GM12872 (cell line): ENCODE measurements around the gene ARMH3.

Experiments used
- TF ChIP-seq, protein P1 (sequence below): IDR thresholded peaks from 3 replicates; pipeline ENCODE4 v1.5.1; 2011; ENCODE audit warnings: low read depth, mild to moderate bottlenecking, low read length, moderate library complexity; ENCODE audit not compliant: insufficient read depth

The ARMH3 gene

DNA sequence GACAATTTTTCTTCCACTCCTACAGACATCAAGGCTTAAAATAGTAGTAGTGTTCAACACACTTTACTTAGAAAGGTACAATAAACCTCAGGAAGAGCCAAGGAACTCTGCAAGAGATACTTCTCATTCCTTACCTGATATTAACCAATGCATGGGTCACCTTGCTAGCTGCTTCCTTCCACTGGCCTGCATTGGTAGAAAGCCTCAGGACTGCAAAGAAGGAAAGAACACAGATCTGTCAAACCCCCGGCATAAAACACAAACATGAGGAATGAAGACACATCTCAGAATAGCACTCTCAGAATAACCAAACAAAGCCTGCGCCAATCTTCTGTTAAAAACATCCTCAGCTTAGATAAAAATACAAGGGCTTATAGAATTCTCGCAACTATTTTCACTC lies 116.2 kb downstream of the ARMH3 start:
- TF ChIP-seq, protein P1, sequence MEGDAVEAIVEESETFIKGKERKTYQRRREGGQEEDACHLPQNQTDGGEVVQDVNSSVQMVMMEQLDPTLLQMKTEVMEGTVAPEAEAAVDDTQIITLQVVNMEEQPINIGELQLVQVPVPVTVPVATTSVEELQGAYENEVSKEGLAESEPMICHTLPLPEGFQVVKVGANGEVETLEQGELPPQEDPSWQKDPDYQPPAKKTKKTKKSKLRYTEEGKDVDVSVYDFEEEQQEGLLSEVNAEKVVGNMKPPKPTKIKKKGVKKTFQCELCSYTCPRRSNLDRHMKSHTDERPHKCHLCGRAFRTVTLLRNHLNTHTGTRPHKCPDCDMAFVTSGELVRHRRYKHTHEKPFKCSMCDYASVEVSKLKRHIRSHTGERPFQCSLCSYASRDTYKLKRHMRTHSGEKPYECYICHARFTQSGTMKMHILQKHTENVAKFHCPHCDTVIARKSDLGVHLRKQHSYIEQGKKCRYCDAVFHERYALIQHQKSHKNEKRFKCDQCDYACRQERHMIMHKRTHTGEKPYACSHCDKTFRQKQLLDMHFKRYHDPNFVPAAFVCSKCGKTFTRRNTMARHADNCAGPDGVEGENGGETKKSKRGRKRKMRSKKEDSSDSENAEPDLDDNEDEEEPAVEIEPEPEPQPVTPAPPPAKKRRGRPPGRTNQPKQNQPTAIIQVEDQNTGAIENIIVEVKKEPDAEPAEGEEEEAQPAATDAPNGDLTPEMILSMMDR = no peak

DNA sequence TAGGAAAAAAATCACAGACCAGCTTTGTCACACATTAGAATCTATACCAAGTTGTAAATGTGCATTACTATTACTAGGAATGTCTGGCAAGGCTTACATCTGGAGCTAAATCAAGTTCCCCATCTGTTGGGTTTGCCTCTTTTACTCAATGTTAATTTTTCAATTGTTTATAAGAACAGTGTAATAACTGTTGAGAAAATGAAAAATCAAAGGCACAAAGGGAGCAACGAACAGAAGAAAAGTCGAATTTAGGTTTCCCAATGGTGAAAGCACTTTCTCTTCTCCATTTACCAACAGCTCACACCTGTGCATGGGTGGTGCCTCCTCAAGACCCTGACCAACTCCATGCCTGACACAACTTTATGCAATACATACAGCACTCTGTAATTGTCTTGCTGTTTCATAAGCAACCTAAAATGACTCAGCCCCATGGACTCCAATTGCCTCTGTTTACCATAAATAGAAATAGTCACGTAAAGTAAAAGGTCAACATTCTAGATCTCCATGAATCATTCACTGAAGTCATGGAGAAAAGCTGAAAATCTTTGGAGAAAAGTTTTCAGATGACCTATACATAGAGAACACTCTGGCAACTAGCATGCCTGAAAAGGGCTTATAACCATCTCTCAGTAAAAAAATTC lies 116.8 kb downstream of the ARMH3 start:
- TF ChIP-seq, protein P1 = no peak

DNA sequence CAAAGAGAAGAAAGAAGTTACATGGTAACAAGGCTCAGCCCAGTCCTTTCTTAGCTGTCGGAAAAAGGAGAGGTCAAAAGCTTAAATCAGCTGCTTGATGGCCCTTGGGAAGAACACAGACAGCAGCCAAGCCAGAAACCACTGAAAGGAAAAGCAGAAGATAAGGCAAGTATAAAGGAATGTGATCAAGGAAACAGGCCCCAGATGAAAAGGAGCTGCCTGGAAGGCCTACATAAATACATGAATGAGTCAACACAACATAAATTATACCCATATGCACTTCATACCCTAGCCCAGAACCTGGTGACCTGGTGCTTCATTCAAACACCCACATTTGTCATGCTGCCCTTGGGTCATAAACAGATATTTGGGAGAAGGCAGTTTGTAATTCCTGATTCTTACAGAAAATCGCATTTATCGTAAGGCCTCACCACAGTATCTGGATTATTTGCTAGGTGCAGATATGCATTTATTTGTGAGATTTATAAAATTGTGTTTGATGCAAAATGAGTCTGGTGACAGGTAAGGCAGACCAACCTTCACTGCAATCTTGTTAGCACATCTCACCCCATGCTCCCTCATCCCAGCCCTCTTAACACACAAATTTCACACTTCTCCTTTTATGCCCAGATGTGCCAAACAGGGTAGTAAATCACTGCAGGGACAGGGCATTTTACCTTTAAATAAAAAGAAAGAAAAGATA lies 117.5 kb downstream of the ARMH3 start:
- TF ChIP-seq, protein P1 = no peak

DNA sequence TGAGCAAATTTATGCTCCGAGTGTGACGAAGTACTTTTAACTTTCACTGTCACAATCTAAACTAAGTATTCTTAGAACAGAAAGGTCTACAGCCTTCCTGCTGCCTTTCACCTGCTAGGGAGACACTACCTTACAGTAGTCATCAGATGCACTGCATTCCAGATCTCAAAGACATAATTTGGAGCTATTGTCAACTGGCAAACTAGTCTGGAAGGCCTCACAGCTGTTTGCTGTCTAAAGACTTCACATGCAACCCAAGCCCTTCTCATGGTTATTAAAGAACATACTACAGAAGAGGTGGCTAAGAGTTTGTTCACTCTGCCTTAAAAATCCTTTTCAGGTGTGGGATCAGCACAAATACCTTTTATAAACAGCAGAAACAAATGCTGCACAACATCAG lies 120.5 kb downstream of the ARMH3 start:
- TF ChIP-seq, protein P1 = no peak

DNA sequence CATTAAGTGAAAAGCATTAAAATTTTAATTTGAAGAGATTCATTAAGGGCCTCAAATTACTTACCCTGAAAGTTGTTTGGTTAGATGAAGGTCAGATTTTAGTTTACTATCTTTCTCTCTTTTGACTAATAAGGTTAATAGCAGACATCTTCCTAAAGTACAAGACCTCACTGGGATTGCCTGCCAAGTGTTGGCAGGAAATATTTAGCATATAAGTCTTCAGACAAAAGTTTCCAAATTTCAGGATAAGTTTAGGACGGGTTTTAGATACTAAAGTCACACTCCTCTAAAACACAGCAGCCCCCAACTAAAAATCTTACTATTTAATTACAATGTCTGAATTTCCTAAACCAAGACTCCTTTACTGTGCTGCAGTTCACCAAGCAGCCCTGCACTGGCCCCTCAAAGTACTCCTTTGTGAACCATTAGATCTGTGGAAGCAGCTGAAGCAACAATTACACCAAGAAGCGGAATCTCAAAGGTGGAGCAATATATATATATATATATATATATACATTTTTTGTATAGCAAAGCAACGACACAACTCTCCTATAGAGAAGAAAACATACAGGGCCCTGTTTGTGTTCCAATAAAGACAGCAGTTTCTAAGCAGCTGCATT lies 121.2 kb downstream of the ARMH3 start:
- TF ChIP-seq, protein P1 = no peak

DNA sequence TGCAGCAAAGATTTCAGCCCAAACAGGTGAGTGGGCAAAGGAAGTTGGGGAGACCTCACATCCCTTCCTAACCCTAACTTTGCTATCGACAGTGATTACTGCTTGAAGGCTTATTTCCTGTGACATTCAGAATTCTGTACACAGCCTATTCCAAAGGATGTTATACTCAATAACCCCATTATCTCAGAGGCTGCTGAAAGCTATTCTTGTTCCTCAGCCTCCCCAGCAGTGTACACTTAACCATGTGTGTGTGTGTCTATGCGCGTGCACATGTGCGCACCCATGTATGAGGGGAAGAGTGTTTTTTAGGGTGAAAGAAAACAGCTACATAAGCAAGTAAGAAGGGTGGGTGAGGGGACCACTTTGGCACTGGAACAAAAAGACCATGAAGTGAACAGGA lies 122.0 kb downstream of the ARMH3 start:
- TF ChIP-seq, protein P1 = no peak

DNA sequence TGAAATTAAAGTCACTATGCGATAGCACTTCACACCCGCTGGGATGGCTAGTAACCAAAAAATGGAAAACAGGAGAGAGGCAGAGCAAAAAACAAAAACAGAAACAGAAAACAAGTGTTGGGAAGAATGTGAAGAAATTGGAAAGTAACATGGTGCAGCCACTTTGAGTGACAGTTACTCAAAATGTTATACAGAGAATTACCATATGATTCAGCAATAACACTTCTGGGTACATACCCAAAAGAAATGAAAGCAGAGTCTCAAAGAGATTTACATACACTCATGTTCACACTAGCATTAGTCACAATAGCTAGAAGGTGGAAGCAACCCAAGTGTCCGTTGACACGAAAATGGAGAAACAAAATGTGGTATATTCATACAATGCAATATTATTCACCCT lies 123.8 kb downstream of the ARMH3 start:
- TF ChIP-seq, protein P1 = no peak
